ENCODE results near the gene FUT3.
"Not testable (repeated sequence)": the region's sequence is repeated elsewhere in the genome, so short reads cannot be mapped to it uniquely, and the experiment has no call there.

FUT3 gene

DNA sequence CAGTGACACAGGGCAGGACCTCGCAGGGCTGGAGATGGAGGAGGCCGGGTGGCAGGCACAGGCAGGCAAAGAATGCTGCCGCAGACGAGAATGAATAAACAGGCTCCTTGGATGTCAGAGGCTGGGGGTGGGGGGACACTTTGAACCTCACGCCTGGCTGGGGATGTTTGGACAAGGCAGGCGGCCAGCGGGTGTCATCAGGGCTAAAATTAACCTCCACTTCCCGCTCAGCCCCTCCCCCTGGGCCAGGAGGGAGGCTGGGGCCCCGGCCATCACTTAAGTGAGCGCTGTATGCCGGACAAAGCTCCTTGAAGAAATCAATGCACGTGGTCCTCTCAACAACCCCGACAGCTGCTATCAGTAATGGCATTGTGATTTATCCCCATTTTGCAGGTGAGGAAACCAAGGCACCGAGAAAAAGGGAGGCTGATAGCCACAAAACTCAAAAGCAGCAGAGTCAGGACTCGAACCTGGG is 29.4 kb upstream of the FUT3 start:
- no peak for DNase-seq (ENCODE audit: low read depth)
- no peak overlapping the region for H3K4me3 ChIP-seq (ENCODE audit: low read depth, low read length)
- TF ChIP-seq, protein P1, sequence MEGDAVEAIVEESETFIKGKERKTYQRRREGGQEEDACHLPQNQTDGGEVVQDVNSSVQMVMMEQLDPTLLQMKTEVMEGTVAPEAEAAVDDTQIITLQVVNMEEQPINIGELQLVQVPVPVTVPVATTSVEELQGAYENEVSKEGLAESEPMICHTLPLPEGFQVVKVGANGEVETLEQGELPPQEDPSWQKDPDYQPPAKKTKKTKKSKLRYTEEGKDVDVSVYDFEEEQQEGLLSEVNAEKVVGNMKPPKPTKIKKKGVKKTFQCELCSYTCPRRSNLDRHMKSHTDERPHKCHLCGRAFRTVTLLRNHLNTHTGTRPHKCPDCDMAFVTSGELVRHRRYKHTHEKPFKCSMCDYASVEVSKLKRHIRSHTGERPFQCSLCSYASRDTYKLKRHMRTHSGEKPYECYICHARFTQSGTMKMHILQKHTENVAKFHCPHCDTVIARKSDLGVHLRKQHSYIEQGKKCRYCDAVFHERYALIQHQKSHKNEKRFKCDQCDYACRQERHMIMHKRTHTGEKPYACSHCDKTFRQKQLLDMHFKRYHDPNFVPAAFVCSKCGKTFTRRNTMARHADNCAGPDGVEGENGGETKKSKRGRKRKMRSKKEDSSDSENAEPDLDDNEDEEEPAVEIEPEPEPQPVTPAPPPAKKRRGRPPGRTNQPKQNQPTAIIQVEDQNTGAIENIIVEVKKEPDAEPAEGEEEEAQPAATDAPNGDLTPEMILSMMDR (IDR thresholded peaks at IDR 0.05; ENCODE audit: insufficient read depth, low read depth, low read length, missing control alignments): no peak

DNA sequence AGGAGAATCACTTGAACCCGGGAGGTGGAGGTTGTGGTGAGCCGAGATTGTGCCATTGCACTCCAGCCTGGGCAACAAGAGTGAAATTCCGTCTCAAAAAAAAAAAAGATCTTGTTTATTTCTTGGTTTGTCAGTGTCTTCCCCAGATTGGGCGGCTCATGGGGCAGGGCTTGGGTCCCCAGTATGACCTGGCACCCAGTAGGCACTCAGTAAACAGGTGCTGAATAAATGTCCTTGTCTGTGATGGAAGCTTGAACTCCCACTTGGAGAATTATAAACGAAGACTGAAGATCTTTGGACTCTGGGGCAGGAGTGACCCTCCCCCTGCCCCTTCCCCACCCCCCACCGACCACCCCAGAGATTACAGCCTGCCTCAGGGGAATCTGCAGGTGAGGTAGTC is 28.9 kb upstream of the FUT3 start:
- H3K4me3 ChIP-seq (ENCODE audit: low read depth, low read length): no peak overlapping the region
- DNase-seq (ENCODE audit: low read depth): no peak
- TF ChIP-seq, protein P1 (IDR thresholded peaks at IDR 0.05; ENCODE audit: insufficient read depth, low read depth, low read length, missing control alignments): no peak

DNA sequence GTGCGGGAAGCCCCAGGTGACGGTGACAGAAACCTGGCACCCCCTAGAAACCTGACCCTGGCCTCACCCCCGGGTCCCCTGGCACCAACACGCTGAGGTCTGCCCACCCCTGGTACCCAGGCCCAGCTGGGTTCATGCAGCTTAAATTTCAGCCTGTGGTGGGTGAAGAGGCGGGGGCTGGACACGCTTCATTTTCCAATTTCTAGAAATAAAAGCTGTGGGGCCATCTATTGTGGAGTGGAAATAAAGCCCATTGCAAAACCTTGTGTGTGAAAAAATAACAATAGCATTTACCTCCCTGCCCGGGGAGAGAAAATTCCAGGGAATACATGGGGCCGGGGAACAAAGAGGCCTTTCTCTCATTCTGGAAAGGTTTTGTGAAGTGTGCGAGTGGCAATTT is 26.6 kb upstream of the FUT3 start:
- TF ChIP-seq, protein P1 (IDR thresholded peaks at IDR 0.05; ENCODE audit: insufficient read depth, low read depth, low read length, missing control alignments): no peak
- H3K4me3 ChIP-seq (ENCODE audit: low read depth, low read length): no peak overlapping the region
- DNase-seq (ENCODE audit: low read depth): no peak

DNA sequence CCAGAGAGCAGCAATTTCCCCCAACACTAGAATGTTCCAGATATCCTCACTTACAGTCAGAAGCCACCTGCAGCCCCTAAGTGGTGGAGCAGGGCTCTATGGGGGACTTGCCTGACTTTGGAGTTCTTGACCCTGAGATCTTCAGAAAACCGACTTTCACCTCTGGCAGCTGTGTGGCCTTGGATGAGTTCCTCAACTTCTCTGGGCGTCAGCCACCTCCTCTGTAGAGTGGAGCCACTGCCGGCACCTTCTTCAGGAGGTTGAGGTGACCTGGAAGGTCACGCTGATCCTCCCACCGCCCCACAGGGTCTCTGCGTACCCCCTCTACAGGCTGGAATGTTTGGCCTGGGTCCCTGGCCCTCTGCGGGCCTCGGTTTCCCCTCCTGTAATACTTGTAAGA is 26.2 kb upstream of the FUT3 start:
- DNase-seq (ENCODE audit: low read depth): no peak
- no peak overlapping the region for H3K4me3 ChIP-seq (ENCODE audit: low read depth, low read length)
- TF ChIP-seq, protein P1 (IDR thresholded peaks at IDR 0.05; ENCODE audit: insufficient read depth, low read depth, low read length, missing control alignments): no peak

DNA sequence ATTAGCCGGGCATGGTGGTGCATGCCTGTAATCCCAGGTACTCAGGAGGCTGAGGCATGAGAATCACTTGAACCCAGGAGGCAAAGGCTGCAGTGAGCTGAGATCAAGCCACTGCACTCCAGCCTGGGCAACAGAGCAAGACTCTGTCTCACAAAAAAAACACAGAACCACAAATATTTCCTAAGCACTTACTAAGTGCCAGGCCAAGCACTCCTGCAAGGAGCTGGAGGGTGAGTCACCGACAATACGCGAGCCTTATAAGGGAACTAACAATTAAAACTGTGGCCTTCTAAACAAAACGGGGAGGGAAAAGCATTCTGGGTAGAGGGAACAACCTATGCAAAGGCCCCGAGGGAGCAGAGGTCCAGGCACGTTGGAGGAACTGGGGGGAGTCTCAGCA is 23.2 kb upstream of the FUT3 start:
- not testable (repeated sequence) for DNase-seq (ENCODE audit: low read depth)

DNA sequence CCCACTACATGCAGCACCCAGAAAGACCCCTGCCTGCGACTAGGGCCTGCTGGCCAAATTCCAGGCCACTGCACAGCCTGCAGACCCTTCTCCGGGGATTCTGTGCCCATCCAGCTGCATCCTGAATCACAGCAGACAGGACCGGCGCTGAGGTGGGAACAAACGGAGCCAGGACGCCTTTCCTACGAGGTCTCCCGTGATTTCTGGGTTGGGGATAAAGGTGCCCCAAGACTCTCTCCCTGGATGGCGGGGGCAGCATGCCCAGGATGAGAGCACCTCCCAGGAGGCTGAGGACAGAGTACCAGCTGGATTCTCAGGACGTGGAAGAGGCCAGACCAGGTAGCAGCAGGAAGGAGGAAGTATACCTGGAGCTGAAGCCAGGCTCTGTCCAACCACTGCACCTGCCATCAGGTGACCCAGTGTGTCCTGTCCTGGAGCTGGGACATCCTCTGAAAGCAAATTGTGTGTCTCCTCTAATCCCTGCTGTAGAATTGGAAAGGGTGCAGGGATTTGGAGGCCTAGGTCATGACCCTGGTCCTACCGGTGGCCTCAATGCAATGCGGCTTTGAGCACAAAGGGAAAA is 22.5 kb upstream of the FUT3 start:
- no peak for DNase-seq (ENCODE audit: low read depth)
- no peak overlapping the region for H3K4me3 ChIP-seq (ENCODE audit: low read depth, low read length)
- TF ChIP-seq, protein P1 (IDR thresholded peaks at IDR 0.05; ENCODE audit: insufficient read depth, low read depth, low read length, missing control alignments): no peak

More for the DNA sequence above, 23.2 kb upstream of the FUT3 start:
- H3K4me3 ChIP-seq (ENCODE audit: low read depth, low read length): not testable (repeated sequence)

DNA sequence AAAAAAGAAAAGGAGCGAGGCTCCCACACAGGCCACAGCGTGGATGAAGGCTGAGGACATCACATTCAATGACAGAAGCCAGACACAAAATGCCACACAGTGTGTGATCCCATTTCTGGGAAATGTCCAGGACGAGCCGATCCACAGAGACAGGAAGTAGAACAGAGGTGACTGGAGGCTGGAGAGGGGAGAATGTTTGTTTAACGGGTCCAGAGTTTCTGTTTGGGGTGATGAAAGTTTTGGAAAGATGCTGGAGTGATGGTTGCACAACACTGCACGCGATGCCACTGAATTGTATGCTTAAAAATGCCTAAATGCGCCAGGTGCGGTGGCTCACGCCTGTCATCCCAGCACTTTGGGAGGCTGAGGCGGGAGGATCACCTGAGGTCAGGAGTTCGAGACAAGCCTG is 19.7 kb upstream of the FUT3 start:
- TF ChIP-seq, protein P1 (IDR thresholded peaks at IDR 0.05; ENCODE audit: insufficient read depth, low read depth, low read length, missing control alignments): no peak
- no peak for DNase-seq (ENCODE audit: low read depth)
- no peak overlapping the region for H3K4me3 ChIP-seq (ENCODE audit: low read depth, low read length)
